ENCODE data around the gene PPCDC.

Gene PPCDC

GRCh38 chr15:75032395-75032794 lies 9.0 kb downstream of the PPCDC start:
- peaks cover 49% of the 10 kb centered on the region for H3K36me3 ChIP-seq (ENCODE audit: insufficient read depth, insufficient read length, low read length)
- no peak overlapping the region for H3K9ac ChIP-seq (ENCODE audit: insufficient read length, low read depth)
- no peak for DNase-seq (ENCODE audit: low read depth, low spot score)
- H3K4me1 ChIP-seq (ENCODE audit: insufficient read depth, insufficient read length) = peaks cover 21% of the 10 kb centered on the region
- TF ChIP-seq ZNF274 (IDR thresholded peaks at IDR 0.05; ENCODE audit: low read depth, low read length) (no peak), SUZ12 (IDR thresholded peaks at IDR 0.05; ENCODE audit: extremely low read depth, insufficient read depth, insufficient read length) (no peak), YY1 (IDR thresholded peaks at IDR 0.05; ENCODE audit: insufficient read depth, insufficient read length) (no peak)
- H3K27me3 ChIP-seq (ENCODE audit: insufficient read depth, insufficient read length) = no peaks in the 10 kb centered on the region
- H3K4me3 ChIP-seq (ENCODE audit: insufficient read length, low read depth) = no peak overlapping the region
- H3K9me3 ChIP-seq (ENCODE audit: insufficient read depth, low read length) = no peaks in the 10 kb centered on the region

- H3K4me1 ChIP-seq (ENCODE audit: insufficient read depth, insufficient read length) = peaks cover 21% of the 10 kb centered on the region
- H3K4me3 ChIP-seq (ENCODE audit: insufficient read length, low read depth) = no peak overlapping the region
- no peak overlapping the region for H3K9ac ChIP-seq (ENCODE audit: insufficient read length, low read depth)
- no peaks in the 10 kb centered on the region for H3K9me3 ChIP-seq (ENCODE audit: insufficient read depth, low read length)
- H3K27me3 ChIP-seq (ENCODE audit: insufficient read depth, insufficient read length) = no peaks in the 10 kb centered on the region
- DNase-seq (ENCODE audit: low read depth, low spot score) = no peak
- H3K36me3 ChIP-seq (ENCODE audit: insufficient read depth, insufficient read length, low read length) = peaks cover 41% of the 10 kb centered on the region
- TF ChIP-seq YY1 (IDR thresholded peaks at IDR 0.05; ENCODE audit: insufficient read depth, insufficient read length) (no peak), ZNF274 (IDR thresholded peaks at IDR 0.05; ENCODE audit: low read depth, low read length) (no peak), SUZ12 (IDR thresholded peaks at IDR 0.05; ENCODE audit: extremely low read depth, insufficient read depth, insufficient read length) (no peak)
Measured at GRCh38 chr15:75033809-75034208, 10.4 kb downstream of the PPCDC start.

DNA sequence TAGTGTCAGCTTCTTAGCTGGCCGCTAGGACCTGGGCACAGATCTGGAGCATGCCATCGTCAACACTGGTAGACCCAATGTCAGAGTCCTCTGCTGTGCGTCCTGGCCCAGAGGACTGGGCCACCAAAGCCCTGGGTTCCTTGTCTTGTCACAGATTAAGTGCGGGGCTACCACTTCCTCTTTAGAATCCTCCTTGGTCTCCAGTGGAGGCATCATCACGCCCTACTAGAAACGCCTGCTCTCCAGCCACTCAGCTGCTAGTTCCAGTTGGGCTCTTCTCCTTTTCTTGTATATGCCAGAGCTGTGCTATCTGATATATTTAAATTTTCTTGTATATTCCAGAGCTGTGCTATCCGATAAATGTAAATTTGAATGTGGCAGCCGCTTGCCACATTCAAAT lies 11.2 kb downstream of the PPCDC start:
- Histone ChIP-seq H3K27me3 (ENCODE audit: insufficient read depth, insufficient read length) (no peaks in the 10 kb centered on the region), H3K9me3 (ENCODE audit: insufficient read depth, low read length) (no peaks in the 10 kb centered on the region), H3K4me1 (ENCODE audit: insufficient read depth, insufficient read length) (peaks cover 17% of the 10 kb centered on the region), H3K9ac (ENCODE audit: insufficient read length, low read depth) (no peak overlapping the region), H3K4me3 (ENCODE audit: insufficient read length, low read depth) (no peak overlapping the region), H3K36me3 (ENCODE audit: insufficient read depth, insufficient read length, low read length) (peaks cover 45% of the 10 kb centered on the region)
- no peak for TF ChIP-seq SUZ12 (IDR thresholded peaks at IDR 0.05; ENCODE audit: extremely low read depth, insufficient read depth, insufficient read length)
- TF ChIP-seq YY1 (IDR thresholded peaks at IDR 0.05; ENCODE audit: insufficient read depth, insufficient read length) = no peak
- no peak for TF ChIP-seq ZNF274 (IDR thresholded peaks at IDR 0.05; ENCODE audit: low read depth, low read length)
- no peak for DNase-seq (ENCODE audit: low read depth, low spot score)

- Histone ChIP-seq H3K9me3 (ENCODE audit: insufficient read depth, low read length) (no peaks in the 10 kb centered on the region), H3K9ac (ENCODE audit: insufficient read length, low read depth) (no peak overlapping the region), H3K27me3 (ENCODE audit: insufficient read depth, insufficient read length) (no peaks in the 10 kb centered on the region), H3K36me3 (ENCODE audit: insufficient read depth, insufficient read length, low read length) (peaks cover 35% of the 10 kb centered on the region), H3K4me3 (ENCODE audit: insufficient read length, low read depth) (no peak overlapping the region), H3K4me1 (ENCODE audit: insufficient read depth, insufficient read length) (peaks cover 5% of the 10 kb centered on the region)
- peak; percentile 33 for DNase-seq (ENCODE audit: low read depth, low spot score)
- TF ChIP-seq SUZ12 (IDR thresholded peaks at IDR 0.05; ENCODE audit: extremely low read depth, insufficient read depth, insufficient read length) (no peak), YY1 (IDR thresholded peaks at IDR 0.05; ENCODE audit: insufficient read depth, insufficient read length) (no peak), ZNF274 (IDR thresholded peaks at IDR 0.05; ENCODE audit: low read depth, low read length) (no peak)
Measured at GRCh38 chr15:75036212-75036616, 12.8 kb downstream of the PPCDC start.

DNA sequence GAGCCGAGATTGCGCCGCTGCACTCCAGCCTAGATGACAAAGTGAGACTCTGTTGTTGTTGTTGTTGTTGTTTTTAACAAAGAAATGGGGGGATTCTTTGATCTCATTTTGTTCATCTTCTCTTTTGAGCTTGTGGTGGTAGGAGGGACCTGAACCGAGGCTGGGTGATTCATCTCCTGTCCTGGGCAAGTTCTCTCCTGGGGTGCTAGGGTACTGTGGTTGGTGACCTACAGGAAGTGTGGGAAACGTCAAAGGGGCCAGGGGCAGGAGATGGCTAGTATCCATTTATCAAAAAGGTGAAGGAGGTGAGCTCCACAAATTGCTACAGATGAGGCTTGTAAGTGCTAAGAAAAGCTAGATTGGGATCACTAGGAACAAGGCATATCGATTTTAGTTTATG lies 14.3 kb downstream of the PPCDC start:
- H3K27me3 ChIP-seq (ENCODE audit: insufficient read depth, insufficient read length) = no peaks in the 10 kb centered on the region
- peaks cover 6% of the 10 kb centered on the region for H3K4me1 ChIP-seq (ENCODE audit: insufficient read depth, insufficient read length)
- H3K9ac ChIP-seq (ENCODE audit: insufficient read length, low read depth) = no peak overlapping the region
- no peaks in the 10 kb centered on the region for H3K9me3 ChIP-seq (ENCODE audit: insufficient read depth, low read length)
- no peak for DNase-seq (ENCODE audit: low read depth, low spot score)
- H3K36me3 ChIP-seq (ENCODE audit: insufficient read depth, insufficient read length, low read length) = peaks cover 47% of the 10 kb centered on the region
- H3K4me3 ChIP-seq (ENCODE audit: insufficient read length, low read depth) = no peak overlapping the region
- TF ChIP-seq SUZ12 (IDR thresholded peaks at IDR 0.05; ENCODE audit: extremely low read depth, insufficient read depth, insufficient read length) (no peak), ZNF274 (IDR thresholded peaks at IDR 0.05; ENCODE audit: low read depth, low read length) (no peak)

DNA sequence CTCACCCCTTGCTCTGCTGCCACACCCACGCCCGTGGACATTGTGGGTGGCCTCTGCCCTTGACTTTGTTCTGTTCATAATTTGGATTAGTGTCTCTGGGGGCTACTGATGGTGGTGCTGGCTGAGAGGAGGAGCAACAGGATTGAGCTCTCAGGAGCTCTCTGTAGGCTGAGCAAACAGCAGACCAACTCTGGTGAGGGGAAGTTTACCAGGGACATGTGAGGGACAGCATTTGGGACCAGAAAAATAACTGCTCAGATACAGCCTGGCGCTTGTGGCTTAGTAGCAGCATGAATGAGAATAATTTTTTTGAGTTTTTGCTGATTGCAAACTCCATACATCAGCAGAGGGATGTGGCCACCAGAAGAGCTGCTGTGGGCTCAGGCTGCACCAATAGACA lies 14.8 kb downstream of the PPCDC start:
- H3K9me3 ChIP-seq (ENCODE audit: insufficient read depth, low read length) = no peaks in the 10 kb centered on the region
- no peaks in the 10 kb centered on the region for H3K27me3 ChIP-seq (ENCODE audit: insufficient read depth, insufficient read length)
- no peak overlapping the region for H3K4me3 ChIP-seq (ENCODE audit: insufficient read length, low read depth)
- no peak for TF ChIP-seq ZNF274 (IDR thresholded peaks at IDR 0.05; ENCODE audit: low read depth, low read length)
- no peak for TF ChIP-seq YY1 (IDR thresholded peaks at IDR 0.05; ENCODE audit: insufficient read depth, insufficient read length)
- no peak for TF ChIP-seq SUZ12 (IDR thresholded peaks at IDR 0.05; ENCODE audit: extremely low read depth, insufficient read depth, insufficient read length)
- peaks cover 12% of the 10 kb centered on the region for H3K4me1 ChIP-seq (ENCODE audit: insufficient read depth, insufficient read length)
- H3K9ac ChIP-seq (ENCODE audit: insufficient read length, low read depth) = no peak overlapping the region
- peaks cover 50% of the 10 kb centered on the region for H3K36me3 ChIP-seq (ENCODE audit: insufficient read depth, insufficient read length, low read length)
- no peak for DNase-seq (ENCODE audit: low read depth, low spot score)

DNA sequence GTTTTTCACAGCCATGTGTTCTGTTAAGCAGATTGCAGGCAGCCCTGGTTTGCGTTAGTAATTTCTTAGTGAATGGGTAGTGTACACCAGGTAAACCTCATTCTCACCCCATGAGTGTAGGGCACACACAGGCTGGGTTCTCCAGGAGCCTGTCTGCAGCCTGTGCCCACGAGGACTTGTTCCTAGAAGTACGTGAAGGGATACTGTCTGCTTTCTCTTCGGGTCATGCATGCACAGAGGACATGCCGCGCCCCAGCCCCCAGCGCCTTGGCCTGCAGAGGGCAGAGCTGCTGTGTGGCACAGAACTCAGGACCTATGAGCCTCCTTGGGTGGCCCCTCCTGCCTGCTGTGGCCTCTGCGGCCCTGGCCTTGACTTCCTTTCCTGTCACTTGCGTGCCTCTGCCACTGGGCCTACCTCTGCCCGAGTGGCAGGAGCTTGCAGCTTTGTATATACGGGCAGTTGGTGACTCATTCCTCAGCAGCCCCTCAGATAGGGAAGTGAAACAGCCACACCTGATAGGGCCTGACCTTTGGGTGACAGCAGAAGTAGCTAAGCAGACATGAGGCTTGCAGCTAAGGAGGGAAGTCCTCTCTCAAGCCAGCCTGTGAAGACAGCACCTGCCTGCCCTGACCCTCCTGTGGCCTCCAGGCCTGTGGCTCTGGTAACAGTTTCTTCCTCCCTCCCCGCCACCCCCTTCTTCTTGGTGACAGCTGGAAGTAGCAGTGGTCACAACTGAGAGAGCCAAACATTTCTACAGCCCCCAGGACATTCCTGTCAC lies 19.5 kb downstream of the PPCDC start:
- DNase-seq (ENCODE audit: low read depth, low spot score) = no peak

More for the DNA sequence above, 19.5 kb downstream of the PPCDC start:
- H3K36me3 ChIP-seq (ENCODE audit: insufficient read depth, insufficient read length, low read length) = peaks cover 60% of the 10 kb centered on the region
- peaks cover 31% of the 10 kb centered on the region for H3K4me1 ChIP-seq (ENCODE audit: insufficient read depth, insufficient read length)
- H3K27me3 ChIP-seq (ENCODE audit: insufficient read depth, insufficient read length) = no peaks in the 10 kb centered on the region
- no peaks in the 10 kb centered on the region for H3K9me3 ChIP-seq (ENCODE audit: insufficient read depth, low read length)
- TF ChIP-seq SUZ12 (IDR thresholded peaks at IDR 0.05; ENCODE audit: extremely low read depth, insufficient read depth, insufficient read length) (no peak), YY1 (IDR thresholded peaks at IDR 0.05; ENCODE audit: insufficient read depth, insufficient read length) (no peak)
- H3K9ac ChIP-seq (ENCODE audit: insufficient read length, low read depth) = no peak overlapping the region
- no peak overlapping the region for H3K4me3 ChIP-seq (ENCODE audit: insufficient read length, low read depth)
